ENCODE measurements around the gene HDAC11.

- TF ChIP-seq, protein P1, sequence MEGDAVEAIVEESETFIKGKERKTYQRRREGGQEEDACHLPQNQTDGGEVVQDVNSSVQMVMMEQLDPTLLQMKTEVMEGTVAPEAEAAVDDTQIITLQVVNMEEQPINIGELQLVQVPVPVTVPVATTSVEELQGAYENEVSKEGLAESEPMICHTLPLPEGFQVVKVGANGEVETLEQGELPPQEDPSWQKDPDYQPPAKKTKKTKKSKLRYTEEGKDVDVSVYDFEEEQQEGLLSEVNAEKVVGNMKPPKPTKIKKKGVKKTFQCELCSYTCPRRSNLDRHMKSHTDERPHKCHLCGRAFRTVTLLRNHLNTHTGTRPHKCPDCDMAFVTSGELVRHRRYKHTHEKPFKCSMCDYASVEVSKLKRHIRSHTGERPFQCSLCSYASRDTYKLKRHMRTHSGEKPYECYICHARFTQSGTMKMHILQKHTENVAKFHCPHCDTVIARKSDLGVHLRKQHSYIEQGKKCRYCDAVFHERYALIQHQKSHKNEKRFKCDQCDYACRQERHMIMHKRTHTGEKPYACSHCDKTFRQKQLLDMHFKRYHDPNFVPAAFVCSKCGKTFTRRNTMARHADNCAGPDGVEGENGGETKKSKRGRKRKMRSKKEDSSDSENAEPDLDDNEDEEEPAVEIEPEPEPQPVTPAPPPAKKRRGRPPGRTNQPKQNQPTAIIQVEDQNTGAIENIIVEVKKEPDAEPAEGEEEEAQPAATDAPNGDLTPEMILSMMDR (IDR thresholded peaks at IDR 0.05 in 4 of 5, conservative IDR thresholded peaks at IDR 0.05 in 1 of 5): no peak
- TF ChIP-seq POLR2A (IDR thresholded peaks at IDR 0.05): no peak
Observed at GRCh38 chr3:13555753-13556152, 75.6 kb downstream of the HDAC11 start.

Data from gastrocnemius medialis (tissue), 4 donors.